Neural cell (in vitro differentiated cells): ENCODE results near the gene NUDT3. TPM values are rescaled to one million over a fixed set of nuclear protein-coding genes. Genes with fewer than 3 reads are reported as not detected.
A peak's percentile ranks its signal among the peaks of the same experiment; 100 is the strongest.

ENCODE experiments used
- H2AFZ ChIP-seq: fragments of 200-600, 300-800 bp; sonication (generic), shearing (Covaris generic); 2 replicates; pipeline ENCODE4 v1.6.0; 2014; ENCODE audit warnings: low read depth, mild to moderate bottlenecking, antibody characterized with exemption, low read length, moderate library complexity
- H3F3A ChIP-seq: fragments of 200-600 bp; shearing (Covaris generic); 2 replicates; pipeline ENCODE4 v1.6.1; 2016; ENCODE audit warnings: mild to moderate bottlenecking, moderate library complexity, mixed read lengths, antibody characterized with exemption, low read length; ENCODE audit not compliant: insufficient read depth, poor library complexity, severe bottlenecking
- H3K27ac ChIP-seq: fragments of 200-600, 300-800 bp; sonication (generic), shearing (Covaris generic); 2 replicates; pipeline ENCODE4 v1.5.1; 2014; ENCODE audit warnings: mild to moderate bottlenecking, low read length, moderate library complexity
- H3K27me3 ChIP-seq: fragments of 300-800, 200-600 bp; sonication (generic), shearing (Covaris generic); 2 replicates; pipeline ENCODE4 v1.6.0; 2014; ENCODE audit warnings: mild to moderate bottlenecking, low read depth, low read length, moderate library complexity; ENCODE audit not compliant: insufficient read depth
- H3K36me3 ChIP-seq: fragments of 300-800, 200-600 bp; sonication (generic), shearing (Covaris generic); 2 replicates; pipeline ENCODE4 v1.5.1; 2014; ENCODE audit warnings: mild to moderate bottlenecking, antibody characterized with exemption, low read length, moderate library complexity; ENCODE audit not compliant: insufficient read depth
- H3K4me2 ChIP-seq: fragments of 300-800, 200-600 bp; sonication (generic), shearing (Covaris generic); 2 replicates; pipeline ENCODE4 v1.6.0; 2014; ENCODE audit warnings: mild to moderate bottlenecking, low read length
- H3K4me3 ChIP-seq: fragments of 300-800, 200-600 bp; sonication (generic), shearing (Covaris generic); 2 replicates; pipeline ENCODE4 v1.5.1; 2014; ENCODE audit warnings: mild to moderate bottlenecking, low read length, moderate library complexity
- H3K79me2 ChIP-seq: fragments of 200-600 bp; shearing (Covaris generic); replicated peaks from 2 replicates; pipeline ENCODE4 v1.6.0; 2014; ENCODE audit warnings: mild to moderate bottlenecking, low read length, moderate library complexity; ENCODE audit not compliant: insufficient read depth
- H3K9ac ChIP-seq: fragments of 300-800, 200-600 bp; sonication (generic), shearing (Covaris generic); 2 replicates; pipeline ENCODE4 v1.6.1; 2016; ENCODE audit warnings: mild to moderate bottlenecking, low read length, mixed read lengths
- H3K9me2 ChIP-seq: fragments of 200-600 bp; shearing (Covaris generic); 2 replicates; pipeline ENCODE4 v1.6.1; 2016; ENCODE audit warnings: mild to moderate bottlenecking, low read length, mixed read lengths; ENCODE audit not compliant: insufficient read depth
- H3K9me3 ChIP-seq: fragments of 200-600, 300-800 bp; sonication (generic), shearing (Covaris generic); 2 replicates; pipeline ENCODE4 v1.6.1; 2016; ENCODE audit warnings: mild to moderate bottlenecking, mixed run types, low read length, moderate library complexity, mixed read lengths
- H4K20me1 ChIP-seq: fragments of 200-600 bp; shearing (Covaris generic); 2 replicates; pipeline ENCODE4 v1.6.1; 2016; ENCODE audit warnings: mild to moderate bottlenecking, mixed run types; ENCODE audit not compliant: insufficient read depth
- CTCF ChIP-seq: fragments of 450-650 bp; IDR thresholded peaks from 2 replicates; pipeline ENCODE4 v1.5.1; 2014; ENCODE audit warnings: antibody characterized with exemption, mild to moderate bottlenecking, moderate library complexity; ENCODE audit not compliant: poor library complexity, severe bottlenecking
- EP300 ChIP-seq: fragments of 450-650 bp; conservative IDR thresholded peaks from 2 replicates; pipeline ENCODE4 v1.6.1; 2014; ENCODE audit warnings: antibody characterized with exemption, mild to moderate bottlenecking, moderate library complexity; ENCODE audit not compliant: poor library complexity, severe bottlenecking
- EZH2 ChIP-seq: fragments of 200-600, 300-800 bp; shearing (Covaris generic), sonication (generic); IDR thresholded peaks from 2 replicates; pipeline ENCODE4 v1.6.1; 2014; ENCODE audit warnings: antibody characterized with exemption, low read length, borderline replicate concordance, mild to moderate bottlenecking; ENCODE audit not compliant: insufficient read depth, poor library complexity, severe bottlenecking
- MXI1 ChIP-seq: fragments of 450-650 bp; conservative IDR thresholded peaks from 2 replicates; pipeline ENCODE4 v1.6.1; 2014; ENCODE audit warnings: antibody characterized with exemption, mild to moderate bottlenecking; ENCODE audit not compliant: poor library complexity, severe bottlenecking
- POLR2AphosphoS5 ChIP-seq: IDR thresholded peaks from 2 replicates; pipeline ENCODE4 v1.6.1; 2012
- RAD21 ChIP-seq: fragments of 450-650 bp; conservative IDR thresholded peaks from 2 replicates; pipeline ENCODE4 v1.6.1; 2014; ENCODE audit warnings: antibody characterized with exemption, mild to moderate bottlenecking, moderate library complexity
- SMC3 ChIP-seq: fragments of 450-650 bp; conservative IDR thresholded peaks from 2 replicates; pipeline ENCODE4 v1.6.1; 2014; ENCODE audit warnings: antibody characterized with exemption, mild to moderate bottlenecking, moderate library complexity; ENCODE audit not compliant: poor library complexity
- TAF1 ChIP-seq: IDR thresholded peaks from 2 replicates; pipeline ENCODE4 v1.6.1; 2012; ENCODE audit warnings: low read depth
- polyA plus RNA-seq: library from polyadenylated mRNA; depleted of rRNA; stranded (reverse); fragments of >200 nt; gene quantifications from 2 replicates; pipeline ENCODE4 v1.2.3, GENCODE V29; 2014
- TF ChIP-seq, protein P1 (sequence below): IDR thresholded peaks from 2 replicates; pipeline ENCODE4 v1.6.1; 2012; ENCODE audit warnings: borderline replicate concordance

NUDT3 gene
- polyA plus RNA-seq, 1 donor from 2014 or later, result 80.2 TPM

GRCh38 chr6:34425132-34425497 lies 32.6 kb upstream of the NUDT3 start:
- Histone ChIP-seq H3K4me2 (peak overlapping the region; percentile 54), H3K27ac (peak overlapping the region; percentile 74), H4K20me1 (no peaks in the 10 kb centered on the region), H3K9me3 (no peaks in the 10 kb centered on the region), H3K79me2 (peaks cover 3% of the 10 kb centered on the region), H3K4me3 (peak overlapping the region; percentile 94), H3K9me2 (no peaks in the 10 kb centered on the region), H3K36me3 (no peaks in the 10 kb centered on the region), H3K9ac (peak overlapping the region; percentile 77), H3K27me3 (no peaks in the 10 kb centered on the region), H2AFZ (peak overlapping the region; percentile 40), H3F3A (no peaks in the 10 kb centered on the region)
- TF ChIP-seq SMC3, result no peak
- TF ChIP-seq, protein P1, sequence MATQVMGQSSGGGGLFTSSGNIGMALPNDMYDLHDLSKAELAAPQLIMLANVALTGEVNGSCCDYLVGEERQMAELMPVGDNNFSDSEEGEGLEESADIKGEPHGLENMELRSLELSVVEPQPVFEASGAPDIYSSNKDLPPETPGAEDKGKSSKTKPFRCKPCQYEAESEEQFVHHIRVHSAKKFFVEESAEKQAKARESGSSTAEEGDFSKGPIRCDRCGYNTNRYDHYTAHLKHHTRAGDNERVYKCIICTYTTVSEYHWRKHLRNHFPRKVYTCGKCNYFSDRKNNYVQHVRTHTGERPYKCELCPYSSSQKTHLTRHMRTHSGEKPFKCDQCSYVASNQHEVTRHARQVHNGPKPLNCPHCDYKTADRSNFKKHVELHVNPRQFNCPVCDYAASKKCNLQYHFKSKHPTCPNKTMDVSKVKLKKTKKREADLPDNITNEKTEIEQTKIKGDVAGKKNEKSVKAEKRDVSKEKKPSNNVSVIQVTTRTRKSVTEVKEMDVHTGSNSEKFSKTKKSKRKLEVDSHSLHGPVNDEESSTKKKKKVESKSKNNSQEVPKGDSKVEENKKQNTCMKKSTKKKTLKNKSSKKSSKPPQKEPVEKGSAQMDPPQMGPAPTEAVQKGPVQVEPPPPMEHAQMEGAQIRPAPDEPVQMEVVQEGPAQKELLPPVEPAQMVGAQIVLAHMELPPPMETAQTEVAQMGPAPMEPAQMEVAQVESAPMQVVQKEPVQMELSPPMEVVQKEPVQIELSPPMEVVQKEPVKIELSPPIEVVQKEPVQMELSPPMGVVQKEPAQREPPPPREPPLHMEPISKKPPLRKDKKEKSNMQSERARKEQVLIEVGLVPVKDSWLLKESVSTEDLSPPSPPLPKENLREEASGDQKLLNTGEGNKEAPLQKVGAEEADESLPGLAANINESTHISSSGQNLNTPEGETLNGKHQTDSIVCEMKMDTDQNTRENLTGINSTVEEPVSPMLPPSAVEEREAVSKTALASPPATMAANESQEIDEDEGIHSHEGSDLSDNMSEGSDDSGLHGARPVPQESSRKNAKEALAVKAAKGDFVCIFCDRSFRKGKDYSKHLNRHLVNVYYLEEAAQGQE, result no peak
- TF ChIP-seq MXI1, result no peak
- TF ChIP-seq EZH2, result no peak
- TF ChIP-seq TAF1, result no peak
- TF ChIP-seq POLR2AphosphoS5, result no peak
- no peak for TF ChIP-seq EP300
- no peak for TF ChIP-seq CTCF
- no peak for TF ChIP-seq RAD21

DNA sequence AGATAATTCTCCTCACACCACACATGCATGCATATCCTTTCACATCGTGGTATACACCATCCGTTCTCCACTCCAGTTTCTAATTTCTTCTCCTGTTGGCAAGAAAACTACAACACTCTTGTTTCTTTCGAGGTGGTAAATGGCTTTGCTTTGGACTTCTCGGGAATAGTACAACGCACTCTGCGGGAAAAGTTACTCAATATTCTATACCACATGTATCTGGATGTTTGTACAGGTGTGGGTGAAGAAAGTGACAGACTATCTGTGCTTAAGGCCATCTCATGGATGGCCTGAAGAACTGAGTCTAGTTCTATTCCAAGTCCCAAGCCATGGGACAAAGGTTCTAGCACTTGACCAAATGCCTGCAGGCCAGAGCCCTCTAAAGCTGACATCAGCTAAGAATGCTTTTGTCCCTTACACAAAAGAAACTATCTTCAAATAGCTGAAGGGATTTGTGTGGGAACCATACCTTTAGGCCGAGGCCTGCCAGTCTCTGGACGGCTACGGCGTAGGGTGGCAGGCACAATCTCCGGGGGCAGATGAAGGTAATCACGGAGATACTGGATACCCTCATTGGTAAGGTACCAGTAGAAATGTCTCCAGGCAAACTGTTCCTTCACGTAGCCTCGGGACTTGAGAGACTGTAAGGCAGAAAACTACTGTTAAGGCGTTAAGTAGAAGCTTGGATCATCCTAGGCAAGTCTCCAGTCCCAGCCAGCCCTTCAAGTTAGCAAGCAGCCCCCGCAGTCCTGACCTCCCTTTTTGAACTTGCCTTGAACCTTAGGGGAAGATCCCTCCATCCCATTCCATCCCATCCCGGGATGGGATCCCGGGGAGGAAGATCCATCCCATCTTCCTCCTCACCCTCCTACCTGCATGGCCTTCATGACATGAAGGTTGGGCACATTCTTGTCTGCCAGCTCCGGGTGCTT lies 32.0 kb upstream of the NUDT3 start:
- H3K79me2 ChIP-seq, result peaks cover 3% of the 10 kb centered on the region

More for the DNA sequence above, 32.0 kb upstream of the NUDT3 start:
- Histone ChIP-seq H2AFZ (no peak overlapping the region), H3K4me2 (peak overlapping the region; percentile 54), H3K27me3 (no peaks in the 10 kb centered on the region), H3K36me3 (no peaks in the 10 kb centered on the region), H3K9ac (peak overlapping the region; percentile 77), H3F3A (no peaks in the 10 kb centered on the region), H3K9me3 (no peaks in the 10 kb centered on the region), H4K20me1 (no peaks in the 10 kb centered on the region), H3K9me2 (no peaks in the 10 kb centered on the region), H3K27ac (no peak overlapping the region), H3K4me3 (peak overlapping the region; percentile 94)
- TF ChIP-seq, protein P1, result no peak
- TF ChIP-seq EP300 (no peak), MXI1 (no peak), SMC3 (no peak), RAD21 (no peak), TAF1 (no peak), POLR2AphosphoS5 (no peak), EZH2 (no peak), CTCF (no peak)
